ENCODE results near the gene CSF3R. TPM values are rescaled to one million over a fixed set of nuclear protein-coding genes. Genes with fewer than 3 reads are reported as not detected.

Gene CSF3R
- total and polyA plus RNA-seq, 2 experiments from 2014 or later, result not detected

GRCh38 chr1:36453051-36453450 is 29.7 kb downstream of the CSF3R start:
- no peak overlapping the region for H3K4me3 ChIP-seq
- 86 to 99% methylated on average over 3 of the region's 3 CpGs for WGBS, 2 experiments (ENCODE audit: low coverage in 1 of 2, low lambda C conversion rate in 2 of 2, missing lambda C conversion rate in 2 of 2)
- H3K79me2 ChIP-seq (ENCODE audit: insufficient read depth), result no peaks in the 10 kb centered on the region
- peaks cover 22% of the 10 kb centered on the region for H3K36me3 ChIP-seq (ENCODE audit: low read depth)
- no peak for DNase-seq
- H3K9me2 ChIP-seq (ENCODE audit: insufficient read depth), result no peaks in the 10 kb centered on the region
- no peak overlapping the region for H3K4me2 ChIP-seq (ENCODE audit: unreplicated experiment)
- no peaks in the 10 kb centered on the region for H3K27me3 ChIP-seq (replicated peaks; ENCODE audit: insufficient read depth)
- in situ Hi-C loops (cut with MboI), result no loop called here
- no peaks in the 10 kb centered on the region for H3K9me3 ChIP-seq (ENCODE audit: low read depth)
- no peak overlapping the region for H2AFZ ChIP-seq
- TF ChIP-seq EZH2phosphoT487 (IDR thresholded peaks at IDR 0.05; ENCODE audit: insufficient read depth, low read depth), result no peak
- TF ChIP-seq EZH2 (IDR thresholded peaks at IDR 0.05; ENCODE audit: insufficient read depth, poor library complexity, severe bottlenecking), result no peak
- H3K27ac ChIP-seq, result no peak overlapping the region
- H4K20me1 ChIP-seq (ENCODE audit: insufficient read depth), result no peaks in the 10 kb centered on the region
- no peak overlapping the region for H3K9ac ChIP-seq
- H3K4me1 ChIP-seq (ENCODE audit: insufficient read depth), result no peaks in the 10 kb centered on the region
- 0 out of 2 replicates have a peak, but pooled peaks cover 8% of the 10 kb centered on the region for H3F3A ChIP-seq (ENCODE audit: insufficient read depth)

- peak overlapping the region; percentile 66 for H3K4me2 ChIP-seq (ENCODE audit: unreplicated experiment)
- no peak for DNase-seq
- no peaks in the 10 kb centered on the region for H4K20me1 ChIP-seq (ENCODE audit: insufficient read depth)
- WGBS, 2 experiments (ENCODE audit: low coverage in 1 of 2, low lambda C conversion rate in 2 of 2, missing lambda C conversion rate in 2 of 2), result 8 to 12% methylated on average over 13 to 18 of the region's 18 CpGs
- H3K4me1 ChIP-seq (ENCODE audit: insufficient read depth), result no peaks in the 10 kb centered on the region
- H3K9me2 ChIP-seq (ENCODE audit: insufficient read depth), result no peaks in the 10 kb centered on the region
- H3K27ac ChIP-seq, result peak overlapping the region; percentile 97
- in situ Hi-C loops (cut with MboI), result no loop called here
- H3K9ac ChIP-seq, result peak overlapping the region; percentile 93
- H3K79me2 ChIP-seq (ENCODE audit: insufficient read depth), result no peaks in the 10 kb centered on the region
- 0 out of 2 replicates have a peak, but pooled peaks cover 8% of the 10 kb centered on the region for H3F3A ChIP-seq (ENCODE audit: insufficient read depth)
- H3K36me3 ChIP-seq (ENCODE audit: low read depth), result peaks cover 8% of the 10 kb centered on the region; the same call in 1 of the 2 replicates
- no peaks in the 10 kb centered on the region for H3K27me3 ChIP-seq (replicated peaks; ENCODE audit: insufficient read depth)
- H3K9me3 ChIP-seq (ENCODE audit: low read depth), result no peaks in the 10 kb centered on the region
- H2AFZ ChIP-seq, result peak overlapping the region; percentile 90
- TF ChIP-seq EZH2phosphoT487 (IDR thresholded peaks at IDR 0.05; ENCODE audit: insufficient read depth, low read depth), result no peak
- TF ChIP-seq EZH2 (IDR thresholded peaks at IDR 0.05; ENCODE audit: insufficient read depth, poor library complexity, severe bottlenecking), result no peak
- peak overlapping the region; percentile 79 for H3K4me3 ChIP-seq
These were observed 31.8 kb downstream of the CSF3R start for GRCh38 chr1:36450919-36451305.

- Histone ChIP-seq H3K9me3 (ENCODE audit: low read depth) (no peaks in the 10 kb centered on the region), H3K27me3 (replicated peaks; ENCODE audit: insufficient read depth) (no peaks in the 10 kb centered on the region), H3K4me2 (ENCODE audit: unreplicated experiment) (peak within 1 kb of the TSS; percentile 84), H2AFZ (peak within 1 kb of the TSS; percentile 90), H3K79me2 (ENCODE audit: insufficient read depth) (no peaks in the 10 kb centered on the region), H3K27ac (peak within 1 kb of the TSS; percentile 97), H3F3A (ENCODE audit: insufficient read depth) (0 out of 2 replicates have a peak, but pooled peaks cover 8% of the 10 kb centered on the region), H4K20me1 (ENCODE audit: insufficient read depth) (no peaks in the 10 kb centered on the region), H3K9ac (peak within 1 kb of the TSS; percentile 93), H3K9me2 (ENCODE audit: insufficient read depth) (no peaks in the 10 kb centered on the region), H3K36me3 (ENCODE audit: low read depth) (0 out of 2 replicates have a peak, but pooled peaks cover 2% of the 10 kb centered on the region), H3K4me1 (ENCODE audit: insufficient read depth) (no peaks in the 10 kb centered on the region), H3K4me3 (peak within 1 kb of the TSS; percentile 79)
- in situ Hi-C loops (cut with MboI), result no loop called here
- TF ChIP-seq EZH2phosphoT487 (IDR thresholded peaks at IDR 0.05; ENCODE audit: insufficient read depth, low read depth) (no peak), EZH2 (IDR thresholded peaks at IDR 0.05; ENCODE audit: insufficient read depth, poor library complexity, severe bottlenecking) (no peak)
- WGBS, 2 experiments (ENCODE audit: low coverage in 1 of 2, low lambda C conversion rate in 2 of 2, missing lambda C conversion rate in 2 of 2), result 1 to 2% methylated on average over 45 to 48 of the region's 48 CpGs
- peak; percentile 99 for DNase-seq
These were observed 32.3 kb downstream of the CSF3R start, which contains the start of gene OSCP1 for GRCh38 chr1:36450270-36450918. Gene OSCP1, minus strand, starts transcription at chr1:36450451. Its CDS starts 82 bp downstream, at chr1:36450369.

GRCh38 chr1:36448530-36449056 is 34.1 kb downstream of the CSF3R start:
- H3K4me2 ChIP-seq (ENCODE audit: unreplicated experiment), result no peak overlapping the region

More at GRCh38 chr1:36448530-36449056, 34.1 kb downstream of the CSF3R start:
- Histone ChIP-seq H4K20me1 (ENCODE audit: insufficient read depth) (no peaks in the 10 kb centered on the region), H3K9ac (no peak overlapping the region), H3K27ac (no peak overlapping the region), H3K9me3 (ENCODE audit: low read depth) (no peaks in the 10 kb centered on the region), H3K9me2 (ENCODE audit: insufficient read depth) (no peaks in the 10 kb centered on the region), H3K27me3 (replicated peaks; ENCODE audit: insufficient read depth) (no peaks in the 10 kb centered on the region), H3K36me3 (ENCODE audit: low read depth) (no peaks in the 10 kb centered on the region), H3F3A (ENCODE audit: insufficient read depth) (0 out of 2 replicates have a peak, but pooled peaks cover 8% of the 10 kb centered on the region), H3K4me3 (no peak overlapping the region), H3K79me2 (ENCODE audit: insufficient read depth) (no peaks in the 10 kb centered on the region), H3K4me1 (ENCODE audit: insufficient read depth) (no peaks in the 10 kb centered on the region), H2AFZ (no peak overlapping the region)
- 80 to 87% methylated on average over 4 of the region's 4 CpGs for WGBS, 2 experiments (ENCODE audit: low coverage in 1 of 2, low lambda C conversion rate in 2 of 2, missing lambda C conversion rate in 2 of 2)
- in situ Hi-C loops (cut with MboI), result no loop called here
- DNase-seq, result peak; percentile 17
- TF ChIP-seq EZH2phosphoT487 (IDR thresholded peaks at IDR 0.05; ENCODE audit: insufficient read depth, low read depth) (no peak), EZH2 (IDR thresholded peaks at IDR 0.05; ENCODE audit: insufficient read depth, poor library complexity, severe bottlenecking) (no peak)
